Measurements from ENCODE around the gene L3MBTL4. TPM values are rescaled to one million over a fixed set of nuclear protein-coding genes. Genes with fewer than 3 reads are reported as not detected.

The L3MBTL4 gene
- total RNA-seq, 1 experiment from 2014 or later: 1.4 TPM

GRCh38 chr18:6352275-6352674 lies 62.4 kb downstream of the L3MBTL4 start (continued):
- TF ChIP-seq MLX (CRISPR knock-in tag; IDR thresholded peaks at IDR 0.05) (no peak), ATF3 (CRISPR knock-in tag; conservative IDR thresholded peaks at IDR 0.05) (no peak), MYBL2 (CRISPR knock-in tag; IDR thresholded peaks at IDR 0.05) (no peak), E2F1 (CRISPR knock-in tag; IDR thresholded peaks at IDR 0.05) (no peak), NFATC4 (CRISPR knock-in tag; IDR thresholded peaks at IDR 0.05) (no peak), FOXK1 (CRISPR knock-in tag; IDR thresholded peaks at IDR 0.05) (no peak), E2F4 (CRISPR knock-in tag; IDR thresholded peaks at IDR 0.05; ENCODE audit: borderline replicate concordance, low read depth) (no peak)

DNA sequence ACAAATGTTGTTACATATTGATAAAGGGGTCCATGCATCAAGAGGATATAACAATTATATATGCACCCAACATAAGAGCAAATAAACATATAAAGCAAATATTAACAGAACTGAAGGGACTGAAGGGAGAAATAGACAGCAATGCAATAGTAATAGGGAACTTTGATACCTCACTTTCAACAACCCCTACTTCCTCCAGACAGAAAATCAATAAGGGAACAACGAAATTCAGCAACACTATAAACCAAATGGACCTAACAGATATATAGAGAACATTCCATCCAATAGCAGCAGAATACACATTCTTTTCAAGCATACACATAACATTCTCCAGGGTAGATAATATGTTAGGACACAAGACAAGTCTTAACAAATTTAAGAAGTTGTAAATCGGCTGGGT lies 71.7 kb downstream of the L3MBTL4 start:
- no peak overlapping the region for H3K27ac Mint-ChIP-seq
- peaks cover 11% of the 10 kb centered on the region for H3K27me3 Mint-ChIP-seq (ENCODE audit: low read depth)
- peaks cover 42% of the 10 kb centered on the region for H3K9me3 Mint-ChIP-seq
- POLR2A ChIA-PET: no interaction called here
- ATAC-seq (no peak), DNase-seq (ENCODE audit: low spot score) (no peak)
- peaks cover 18% of the 10 kb centered on the region for H3K36me3 Mint-ChIP-seq
- no peak overlapping the region for H3K4me3 Mint-ChIP-seq
- no peak for TF ChIP-seq E2F4 (CRISPR knock-in tag; IDR thresholded peaks at IDR 0.05; ENCODE audit: borderline replicate concordance, low read depth)
- TF ChIP-seq PREB (CRISPR knock-in tag; IDR thresholded peaks at IDR 0.05; ENCODE audit: borderline replicate concordance): no peak
- no peak for TF ChIP-seq ZNF138 (CRISPR knock-in tag; conservative IDR thresholded peaks at IDR 0.05)
- no peak for TF ChIP-seq RELA (CRISPR knock-in tag; IDR thresholded peaks at IDR 0.05; ENCODE audit: borderline replicate concordance)
- TF ChIP-seq AFF4 (CRISPR knock-in tag; IDR thresholded peaks at IDR 0.05; ENCODE audit: borderline replicate concordance): no peak
- TF ChIP-seq, protein P1, sequence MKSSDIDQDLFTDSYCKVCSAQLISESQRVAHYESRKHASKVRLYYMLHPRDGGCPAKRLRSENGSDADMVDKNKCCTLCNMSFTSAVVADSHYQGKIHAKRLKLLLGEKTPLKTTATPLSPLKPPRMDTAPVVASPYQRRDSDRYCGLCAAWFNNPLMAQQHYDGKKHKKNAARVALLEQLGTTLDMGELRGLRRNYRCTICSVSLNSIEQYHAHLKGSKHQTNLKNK (CRISPR knock-in tag; IDR thresholded peaks at IDR 0.05): no peak
- TF ChIP-seq ESRRA (CRISPR knock-in tag; IDR thresholded peaks at IDR 0.05; ENCODE audit: borderline replicate concordance): no peak
- TF ChIP-seq, protein P2, sequence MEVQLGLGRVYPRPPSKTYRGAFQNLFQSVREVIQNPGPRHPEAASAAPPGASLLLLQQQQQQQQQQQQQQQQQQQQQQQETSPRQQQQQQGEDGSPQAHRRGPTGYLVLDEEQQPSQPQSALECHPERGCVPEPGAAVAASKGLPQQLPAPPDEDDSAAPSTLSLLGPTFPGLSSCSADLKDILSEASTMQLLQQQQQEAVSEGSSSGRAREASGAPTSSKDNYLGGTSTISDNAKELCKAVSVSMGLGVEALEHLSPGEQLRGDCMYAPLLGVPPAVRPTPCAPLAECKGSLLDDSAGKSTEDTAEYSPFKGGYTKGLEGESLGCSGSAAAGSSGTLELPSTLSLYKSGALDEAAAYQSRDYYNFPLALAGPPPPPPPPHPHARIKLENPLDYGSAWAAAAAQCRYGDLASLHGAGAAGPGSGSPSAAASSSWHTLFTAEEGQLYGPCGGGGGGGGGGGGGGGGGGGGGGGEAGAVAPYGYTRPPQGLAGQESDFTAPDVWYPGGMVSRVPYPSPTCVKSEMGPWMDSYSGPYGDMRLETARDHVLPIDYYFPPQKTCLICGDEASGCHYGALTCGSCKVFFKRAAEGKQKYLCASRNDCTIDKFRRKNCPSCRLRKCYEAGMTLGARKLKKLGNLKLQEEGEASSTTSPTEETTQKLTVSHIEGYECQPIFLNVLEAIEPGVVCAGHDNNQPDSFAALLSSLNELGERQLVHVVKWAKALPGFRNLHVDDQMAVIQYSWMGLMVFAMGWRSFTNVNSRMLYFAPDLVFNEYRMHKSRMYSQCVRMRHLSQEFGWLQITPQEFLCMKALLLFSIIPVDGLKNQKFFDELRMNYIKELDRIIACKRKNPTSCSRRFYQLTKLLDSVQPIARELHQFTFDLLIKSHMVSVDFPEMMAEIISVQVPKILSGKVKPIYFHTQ (CRISPR knock-in tag; IDR thresholded peaks at IDR 0.05): no peak
- no peak for TF ChIP-seq KAT7 (CRISPR knock-in tag; IDR thresholded peaks at IDR 0.05; ENCODE audit: borderline replicate concordance)
- no peak for TF ChIP-seq ATF6 (CRISPR knock-in tag; IDR thresholded peaks at IDR 0.05)
- no peak for TF ChIP-seq OVOL2 (CRISPR knock-in tag; IDR thresholded peaks at IDR 0.05; ENCODE audit: borderline replicate concordance)
- H3K4me1 Mint-ChIP-seq: no peaks in the 10 kb centered on the region
- CTCF ChIA-PET: no interaction called here

Data from WTC11 (cell line).